Posterior cingulate gyrus (tissue), 11 donors: ENCODE results near the gene PRDM5.
A peak's percentile ranks its signal among the peaks of the same experiment; 100 is the strongest.

Experiments
- DNase-seq, 10 donors: peaks; one replicate each; pipeline versions ENCODE4 v3.0.0 to v3.0.0-alpha.2; 2020 to 2021; ENCODE audit warnings: mixed read lengths in 3 of 10
- intact Hi-C: fragments of 100-400 bp; cut with DNase I; formaldehyde crosslinking; loops from one replicate; pipeline ENCODE4 v1.15.1; 2023

The PRDM5 gene

GRCh38 chr4:120922381-120923206 is at the start of gene PRDM5:
PRDM5 (minus strand) TSS chr4:120922726; CDS start chr4:120922608, 118 bp downstream.
- DNase-seq: peak in 9 of 10 donors; percentile 14 to 89 (median 38)
- intact Hi-C loops: no loop called here

GRCh38 chr4:120971884-120972283 is 49.4 kb upstream of the PRDM5 start:
- no peak for DNase-seq
- intact Hi-C loops: no loop called here

GRCh38 chr4:120965938-120966337 is 43.4 kb upstream of the PRDM5 start:
- intact Hi-C loops: no loop called here

GRCh38 chr4:120964596-120964995 is 42.1 kb upstream of the PRDM5 start:
- DNase-seq: no peak
- intact Hi-C loops: no loop called here

More at GRCh38 chr4:120965938-120966337, 43.4 kb upstream of the PRDM5 start:
- no peak for DNase-seq

- no peak for DNase-seq
- intact Hi-C loops: no loop called here
Measured at GRCh38 chr4:120963449-120963848, 40.9 kb upstream of the PRDM5 start.

GRCh38 chr4:120960656-120961267 is 38.2 kb upstream of the PRDM5 start:
- intact Hi-C loops: no loop called here
- DNase-seq: no peak

GRCh38 chr4:120948382-120948781 is 25.9 kb upstream of the PRDM5 start:
- intact Hi-C loops: no loop called here

GRCh38 chr4:120942776-120943175 is 20.2 kb upstream of the PRDM5 start:
- intact Hi-C loops: no loop called here
- no peak for DNase-seq

More at GRCh38 chr4:120948382-120948781, 25.9 kb upstream of the PRDM5 start:
- DNase-seq: no peak

GRCh38 chr4:120940547-120940946 is 18.0 kb upstream of the PRDM5 start:
- intact Hi-C loops: no loop called here
- no peak for DNase-seq

GRCh38 chr4:120939693-120940092 is 17.2 kb upstream of the PRDM5 start:
- intact Hi-C loops: no loop called here
- DNase-seq: no peak

GRCh38 chr4:120929847-120930246 is 7.3 kb upstream of the PRDM5 start:
- no peak for DNase-seq
- intact Hi-C loops: no loop called here

GRCh38 chr4:120927801-120928409 is 5.4 kb upstream of the PRDM5 start:
- intact Hi-C loops: no loop called here
- no peak for DNase-seq

GRCh38 chr4:120926358-120927025 is 4.0 kb upstream of the PRDM5 start:
- intact Hi-C loops: no loop called here

GRCh38 chr4:120924931-120925330 is 2.4 kb upstream of the PRDM5 start:
- no peak for DNase-seq
- intact Hi-C loops: no loop called here

More at GRCh38 chr4:120926358-120927025, 4.0 kb upstream of the PRDM5 start:
- DNase-seq: no peak

GRCh38 chr4:120923207-120923522 is 639 bp upstream of the PRDM5 start:
- no peak for DNase-seq
- intact Hi-C loops: no loop called here

- peak; percentile 35 to 95 (median 65) for DNase-seq
- intact Hi-C loops: no loop called here
Measured at GRCh38 chr4:120921456-120922380, 808 bp downstream of the PRDM5 start.

- DNase-seq: no peak
- intact Hi-C loops: no loop called here
Measured at GRCh38 chr4:120920666-120921065, 1.9 kb downstream of the PRDM5 start.

GRCh38 chr4:120919358-120919757 is 3.2 kb downstream of the PRDM5 start:
- DNase-seq: no peak
- intact Hi-C loops: no loop called here

- intact Hi-C loops: no loop called here
- peak in 6 of 10 donors; percentile 8 to 83 (median 52) for DNase-seq
Measured at GRCh38 chr4:120918788-120919187, 3.7 kb downstream of the PRDM5 start.

- no peak for DNase-seq
Measured at GRCh38 chr4:120918092-120918491, 4.4 kb downstream of the PRDM5 start.

More at GRCh38 chr4:120918092-120918491, 4.4 kb downstream of the PRDM5 start:
- intact Hi-C loops: no loop called here
